Activated effector memory CD4-positive, alpha-beta T cell treated with anti-CD3 and anti-CD28 coated beads, Interleukin-2, amount 50 U/mL, for 16 hours (primary cell): ENCODE results near the gene LRMDA.

ENCODE experiments used
- DNase-seq: peaks from one replicate; pipeline ENCODE4 v3.0.0-alpha.2; 2020

Gene LRMDA

GRCh38 chr10:76336213-76336963 lies 905.0 kb downstream of the LRMDA start:
- no peak for DNase-seq

DNA sequence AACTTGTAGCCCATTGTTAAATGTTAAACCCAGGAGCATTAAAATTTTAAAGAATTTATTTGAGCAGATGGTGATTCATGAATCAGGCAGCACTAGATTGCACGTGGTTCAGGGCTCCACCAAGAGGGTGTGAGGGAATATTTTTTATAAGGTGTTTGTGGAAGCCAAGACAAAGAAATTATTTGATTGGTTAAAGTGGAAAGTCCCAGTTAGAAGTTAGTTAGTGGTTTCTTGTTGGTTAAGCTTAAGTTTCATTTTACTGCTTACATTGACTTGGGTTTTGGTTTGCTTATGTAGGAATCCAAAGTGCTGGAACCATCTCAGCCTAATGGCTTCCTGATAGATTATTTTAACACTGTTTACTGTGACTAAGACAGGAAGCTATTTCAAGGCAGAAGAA lies 906.2 kb downstream of the LRMDA start:
- no peak for DNase-seq

DNA sequence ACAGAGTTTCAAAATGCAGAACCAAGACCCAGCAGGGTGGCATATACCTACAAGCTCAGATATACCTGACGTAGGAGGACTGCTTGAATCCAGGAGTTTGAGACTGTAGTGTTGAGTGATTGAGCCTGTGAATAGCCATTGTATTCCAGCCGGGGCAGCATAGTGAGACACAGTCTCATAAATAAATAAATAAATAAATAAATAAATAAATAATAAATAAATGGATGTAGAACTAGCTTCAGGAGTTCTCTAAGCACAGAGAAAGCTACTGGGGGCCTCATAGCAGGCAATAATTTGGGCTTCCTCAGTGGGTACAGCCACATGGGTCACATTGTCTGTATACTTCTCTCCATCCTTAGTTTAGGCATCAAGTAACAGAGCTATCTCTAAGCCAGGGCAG lies 906.8 kb downstream of the LRMDA start:
- DNase-seq = no peak

DNA sequence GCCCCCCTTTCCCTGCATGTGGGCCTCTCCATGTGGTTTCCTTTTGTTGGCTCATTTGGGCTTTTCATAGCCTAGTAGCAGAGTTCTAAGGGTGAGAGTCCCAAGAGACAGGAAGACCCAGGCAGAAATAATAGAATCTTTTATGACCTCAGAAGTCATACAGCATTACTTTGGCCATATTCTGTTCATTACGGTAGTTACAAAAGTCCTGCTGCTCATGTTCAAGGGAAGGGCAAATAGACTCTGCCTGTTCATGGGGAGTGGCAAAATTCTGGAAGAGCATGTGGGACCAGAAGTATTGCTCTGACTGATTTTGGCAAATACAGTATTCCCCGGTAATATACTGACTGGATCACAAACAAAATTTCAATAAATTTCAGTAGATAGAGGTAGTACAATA lies 910.3 kb downstream of the LRMDA start:
- DNase-seq = no peak

DNA sequence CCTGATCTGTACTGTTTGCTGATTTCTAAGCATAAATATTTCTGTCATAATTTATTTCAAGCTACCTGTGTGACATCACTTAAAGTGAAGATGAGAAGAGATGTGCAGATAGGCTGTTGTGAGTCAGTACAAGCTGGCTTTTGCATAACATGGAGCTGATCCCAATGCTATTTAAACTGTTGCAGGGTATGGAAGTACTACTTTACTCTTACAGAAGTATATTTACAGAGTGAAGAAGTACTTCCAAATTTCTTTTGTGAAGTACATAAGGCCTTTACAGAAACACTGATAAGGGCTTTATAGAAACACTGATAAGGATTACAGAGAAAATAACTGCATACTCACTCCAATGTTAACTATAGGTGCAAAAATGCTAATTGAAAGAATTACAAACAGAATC lies 911.6 kb downstream of the LRMDA start:
- DNase-seq = no peak

- no peak for DNase-seq
Observed at GRCh38 chr10:76347832-76348231, 916.4 kb downstream of the LRMDA start.

DNA sequence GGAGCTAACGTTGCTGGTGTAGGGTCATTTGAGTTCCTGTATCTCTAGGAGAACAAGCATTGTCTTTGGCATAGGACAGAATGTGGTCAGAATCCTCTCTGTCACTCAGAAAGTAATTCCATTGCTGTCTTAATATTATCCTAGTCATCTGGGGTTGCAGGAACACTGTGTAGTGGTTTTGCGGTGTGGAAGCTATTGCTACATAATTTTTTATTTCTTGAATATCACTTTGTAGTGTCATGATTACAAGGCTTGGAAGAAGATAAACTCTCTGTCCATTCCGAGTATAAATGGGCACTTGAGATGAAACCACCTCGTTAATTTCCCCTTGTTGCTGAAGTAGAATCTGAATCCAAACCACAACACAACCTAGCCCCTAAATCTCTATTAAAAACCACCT lies 919.2 kb downstream of the LRMDA start:
- no peak for DNase-seq

- DNase-seq = no peak
Observed at GRCh38 chr10:76352300-76352699, 920.9 kb downstream of the LRMDA start.

GRCh38 chr10:76353237-76353851 lies 921.9 kb downstream of the LRMDA start:
- no peak for DNase-seq

- DNase-seq = no peak
Observed at GRCh38 chr10:76354212-76354738, 922.9 kb downstream of the LRMDA start.

GRCh38 chr10:76354921-76355320 lies 923.5 kb downstream of the LRMDA start:
- no peak for DNase-seq

- DNase-seq = no peak
Observed at GRCh38 chr10:76356557-76356956, 925.1 kb downstream of the LRMDA start.

DNA sequence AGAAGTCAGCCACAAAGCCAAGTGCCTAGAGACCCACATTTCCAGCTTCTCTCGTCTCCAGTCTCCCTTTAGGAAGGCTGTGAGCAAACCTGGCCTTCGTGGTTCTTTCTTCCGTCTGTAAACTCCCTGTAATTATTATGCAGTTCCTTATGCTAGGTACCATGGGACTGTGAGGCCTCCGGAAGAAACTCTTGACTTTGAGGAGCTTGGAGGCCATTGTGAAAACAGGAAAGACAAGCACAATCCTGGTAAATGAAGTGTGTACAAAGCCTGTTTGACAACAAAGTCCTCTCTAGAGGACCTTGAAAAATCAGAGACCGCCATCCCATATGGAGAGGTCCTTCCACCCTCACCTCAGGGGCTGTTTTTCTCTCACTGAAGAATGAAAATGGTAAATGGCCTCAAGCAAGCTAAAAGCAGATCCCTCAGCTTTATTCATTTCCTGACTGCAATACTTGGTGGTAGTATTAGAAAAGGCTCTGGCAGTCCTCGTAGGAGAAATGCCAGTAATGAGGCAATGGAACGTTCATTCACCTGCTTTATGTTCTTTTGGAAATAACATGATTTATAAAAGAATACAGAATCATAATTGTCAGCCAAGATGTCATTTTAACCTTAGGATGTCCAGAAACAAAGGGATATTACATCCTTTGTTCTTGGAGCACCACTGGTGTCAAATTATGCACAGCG lies 926.4 kb downstream of the LRMDA start:
- DNase-seq = no peak

DNA sequence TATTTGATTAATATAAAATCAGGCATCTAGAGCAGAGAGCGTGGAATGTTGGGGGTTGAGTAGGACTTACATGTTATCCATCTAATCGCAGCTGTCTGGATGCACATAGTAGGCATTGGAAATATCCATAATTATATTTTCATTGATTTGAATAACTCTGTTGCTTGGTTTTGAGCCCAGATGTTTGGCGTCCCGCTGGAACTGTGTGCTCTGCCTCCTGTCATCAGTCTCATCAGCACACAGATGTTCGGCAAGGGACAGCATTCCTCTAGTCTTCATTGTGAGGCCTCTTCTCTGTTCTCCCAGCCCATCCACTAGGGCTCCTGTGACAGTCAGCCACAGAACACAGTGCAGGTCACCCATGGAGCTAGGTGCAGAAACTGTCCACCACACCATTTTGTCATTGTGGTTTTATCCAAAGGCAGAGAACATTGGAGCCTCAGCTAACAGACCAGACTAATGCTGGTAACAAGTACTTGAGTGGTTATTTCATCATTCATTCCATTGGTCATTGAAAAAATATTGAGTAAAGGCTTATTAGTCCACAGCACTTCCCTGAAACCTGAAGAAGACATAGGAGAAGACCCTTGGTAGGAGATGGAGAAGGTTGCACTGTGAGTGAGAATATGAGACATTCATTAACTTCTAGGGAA lies 927.4 kb downstream of the LRMDA start:
- DNase-seq = no peak

GRCh38 chr10:76375761-76376160 lies 944.3 kb downstream of the LRMDA start:
- no peak for DNase-seq

- DNase-seq = no peak
Observed at GRCh38 chr10:76382381-76382851, 951.0 kb downstream of the LRMDA start.

- no peak for DNase-seq
Observed at GRCh38 chr10:76388321-76389023, 957.0 kb downstream of the LRMDA start.

DNA sequence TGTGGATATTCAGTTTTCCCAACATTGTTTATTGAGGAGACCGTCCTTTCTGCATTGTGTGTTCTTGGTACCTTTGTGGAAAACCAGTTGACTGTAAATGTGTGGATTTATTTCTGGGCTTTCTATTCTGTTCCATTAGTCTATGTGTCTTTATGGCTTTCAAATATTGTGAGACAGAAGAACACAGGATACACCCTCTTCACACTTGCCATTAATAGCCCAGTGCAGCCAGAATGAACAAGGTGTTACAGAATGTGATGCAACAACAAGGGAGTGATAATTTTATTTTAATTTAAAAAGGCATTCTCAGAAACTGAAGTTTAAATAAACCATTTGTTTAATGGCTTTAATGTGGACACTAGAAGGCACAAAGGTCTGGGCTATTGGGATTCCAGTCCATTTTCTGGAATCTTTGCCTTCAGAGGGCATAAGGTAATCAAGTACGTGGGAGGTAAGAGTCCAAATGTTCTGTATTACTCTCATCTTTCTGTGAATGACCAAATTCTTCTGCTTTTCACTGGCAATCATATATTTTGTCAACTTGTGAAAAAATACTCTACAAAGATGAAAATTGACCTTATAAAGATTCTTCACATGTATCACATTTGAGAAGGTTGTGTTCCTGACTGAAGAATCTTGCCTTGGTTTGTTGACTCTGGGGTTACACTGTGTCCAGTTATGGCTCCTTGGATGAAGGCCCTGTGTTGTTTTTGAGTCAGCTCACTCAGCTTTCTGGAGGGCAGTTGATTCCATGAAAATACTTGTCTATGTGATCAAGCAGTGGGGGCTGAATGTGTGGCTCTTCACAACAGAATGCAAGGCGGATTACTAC lies 962.7 kb downstream of the LRMDA start:
- DNase-seq = no peak

DNA sequence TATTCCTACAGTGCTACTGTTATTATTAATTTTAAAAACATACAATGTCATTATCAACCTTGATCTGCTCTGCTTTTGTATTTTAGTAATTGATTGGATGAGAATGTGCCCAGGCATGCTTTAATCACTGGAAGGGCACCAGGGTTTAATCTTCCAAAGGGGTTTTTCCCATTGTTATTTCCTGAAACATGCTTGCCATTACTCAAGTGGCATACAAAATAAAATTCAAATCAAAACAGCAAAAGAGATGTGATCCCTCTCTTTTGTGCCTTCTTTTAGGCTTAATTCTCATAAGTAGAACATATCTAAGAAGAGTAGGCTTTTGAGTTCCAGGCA lies 963.3 kb downstream of the LRMDA start:
- DNase-seq = no peak

DNA sequence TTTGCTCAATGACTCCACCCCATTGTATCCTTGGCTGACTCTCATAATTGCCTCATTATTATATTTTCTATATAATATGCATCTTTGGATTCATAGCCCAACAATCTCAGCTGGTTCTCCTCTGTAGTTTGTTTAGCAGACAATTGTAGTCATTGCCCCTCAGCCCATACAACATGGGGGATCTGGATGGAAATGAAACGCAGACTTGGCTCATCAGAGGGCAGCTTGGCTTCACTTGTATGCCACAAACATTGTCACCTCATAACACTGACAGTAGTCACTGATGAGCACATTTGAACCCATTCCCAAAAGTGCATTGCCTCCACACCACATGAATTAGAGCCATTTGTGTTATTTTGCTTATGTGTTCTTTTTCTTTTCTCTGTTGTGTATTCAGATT lies 963.8 kb downstream of the LRMDA start:
- DNase-seq = no peak

DNA sequence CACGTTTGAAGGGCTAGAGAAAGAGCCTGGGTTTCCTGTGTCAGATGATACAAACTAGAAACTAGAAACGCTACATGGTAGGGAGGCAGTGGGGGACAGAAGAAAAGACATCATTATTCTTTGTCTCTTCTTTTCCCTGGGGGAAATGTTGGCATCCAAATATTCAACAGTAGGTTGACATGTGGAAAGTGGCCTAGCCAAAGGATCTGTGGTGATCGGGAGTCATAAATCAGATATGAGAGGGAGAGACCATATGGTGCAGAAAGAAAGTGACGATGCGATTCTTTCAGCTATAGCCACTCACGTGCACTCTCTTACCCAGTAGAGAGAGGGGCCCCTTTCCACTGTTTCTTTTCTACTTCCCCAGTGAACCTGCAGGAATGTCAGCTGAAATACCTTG lies 964.7 kb downstream of the LRMDA start:
- DNase-seq = no peak
